ENCODE data around the gene CLDN6. TPM values are rescaled to one million over a fixed set of nuclear protein-coding genes. Genes with fewer than 3 reads are reported as not detected.

The CLDN6 gene
- total and polyA plus RNA-seq, 9 of the 15 experiments (the other 6 are each of a cell fraction or from before 2014, with no cell fraction given) = 0.22 to 0.75 (median 0.38) TPM; not detected in 3

DNA sequence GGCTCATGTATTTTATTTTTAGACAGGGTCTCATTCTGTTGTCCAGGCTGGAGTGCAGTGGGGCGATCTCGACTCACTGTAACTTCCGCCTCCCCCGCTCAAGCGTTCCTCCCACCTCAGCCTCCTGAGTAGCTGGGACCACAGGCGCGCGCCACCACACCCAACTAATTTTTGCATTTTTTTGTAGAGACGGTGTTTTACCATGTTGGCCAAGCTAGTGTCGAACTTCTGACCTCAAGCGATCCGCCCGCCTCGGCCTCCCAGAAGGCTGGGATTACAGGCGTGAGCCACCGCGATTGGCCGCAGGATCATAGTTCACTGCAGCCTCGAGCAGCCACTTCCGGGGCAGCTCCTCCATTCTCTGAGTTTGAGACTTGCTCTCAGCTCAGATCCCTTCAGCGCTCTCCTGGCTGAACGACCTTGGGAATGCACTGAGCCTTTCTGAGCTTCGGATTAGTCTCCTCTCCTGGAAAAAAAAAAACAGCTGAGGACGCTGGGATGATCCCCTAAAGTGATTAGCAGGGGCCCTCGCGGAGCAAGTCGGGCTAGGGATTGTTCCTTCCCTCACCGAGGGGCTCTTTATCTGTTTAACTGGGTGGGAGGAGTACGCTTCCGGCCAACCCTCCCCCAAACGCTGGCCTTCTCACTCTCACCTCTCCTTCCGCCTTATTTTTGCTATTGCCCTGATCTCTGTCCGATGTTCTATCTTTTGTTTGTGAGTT lies 36.6 kb downstream of the CLDN6 start (continued):
- TF ChIP-seq ATF7 (IDR thresholded peaks at IDR 0.05) (0 out of 2 replicates have a peak, but pooled peaks have one; percentile 23), SMAD3 (CRISPR knock-in tag; conservative IDR thresholded peaks at IDR 0.05) (no peak), RBM34 (IDR thresholded peaks at IDR 0.05; ENCODE audit: borderline replicate concordance, insufficient read depth, low read length) (no peak), HDAC2 (IDR thresholded peaks at IDR 0.05) (peak; percentile 24; the same call in 1 of the 2 replicates), NFE2 (IDR thresholded peaks at IDR 0.05; ENCODE audit: low read depth) (no peak), ZFP30 (CRISPR knock-in tag; IDR thresholded peaks at IDR 0.05; ENCODE audit: borderline replicate concordance) (no peak), ZNF347 (CRISPR knock-in tag; IDR thresholded peaks at IDR 0.05; ENCODE audit: low read depth) (no peak), MCM7 (IDR thresholded peaks at IDR 0.05) (no peak), BCL6 (CRISPR knock-in tag; IDR thresholded peaks at IDR 0.05) (no peak), ZNF436 (CRISPR knock-in tag; IDR thresholded peaks at IDR 0.05) (no peak), JUN (IDR thresholded peaks at IDR 0.05; ENCODE audit: borderline replicate concordance, low read depth, low read length) (no peak), JUN (CRISPR knock-in tag; IDR thresholded peaks at IDR 0.05; ENCODE audit: borderline replicate concordance) (peak; percentile 50; the same call in 1 of the 2 replicates), STAG1 (CRISPR knock-in tag; IDR thresholded peaks at IDR 0.05; ENCODE audit: borderline replicate concordance) (no peak)
- TF ChIP-seq, protein P1, sequence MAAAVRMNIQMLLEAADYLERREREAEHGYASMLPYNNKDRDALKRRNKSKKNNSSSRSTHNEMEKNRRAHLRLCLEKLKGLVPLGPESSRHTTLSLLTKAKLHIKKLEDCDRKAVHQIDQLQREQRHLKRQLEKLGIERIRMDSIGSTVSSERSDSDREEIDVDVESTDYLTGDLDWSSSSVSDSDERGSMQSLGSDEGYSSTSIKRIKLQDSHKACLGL (CRISPR knock-in tag; IDR thresholded peaks at IDR 0.05; ENCODE audit: borderline replicate concordance, poor library complexity, severe bottlenecking) = no peak
- TF ChIP-seq, protein P2, sequence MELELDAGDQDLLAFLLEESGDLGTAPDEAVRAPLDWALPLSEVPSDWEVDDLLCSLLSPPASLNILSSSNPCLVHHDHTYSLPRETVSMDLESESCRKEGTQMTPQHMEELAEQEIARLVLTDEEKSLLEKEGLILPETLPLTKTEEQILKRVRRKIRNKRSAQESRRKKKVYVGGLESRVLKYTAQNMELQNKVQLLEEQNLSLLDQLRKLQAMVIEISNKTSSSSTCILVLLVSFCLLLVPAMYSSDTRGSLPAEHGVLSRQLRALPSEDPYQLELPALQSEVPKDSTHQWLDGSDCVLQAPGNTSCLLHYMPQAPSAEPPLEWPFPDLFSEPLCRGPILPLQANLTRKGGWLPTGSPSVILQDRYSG (tag; conservative IDR thresholded peaks at IDR 0.05; ENCODE audit: low read depth) = no peak
- TF ChIP-seq, protein P3, sequence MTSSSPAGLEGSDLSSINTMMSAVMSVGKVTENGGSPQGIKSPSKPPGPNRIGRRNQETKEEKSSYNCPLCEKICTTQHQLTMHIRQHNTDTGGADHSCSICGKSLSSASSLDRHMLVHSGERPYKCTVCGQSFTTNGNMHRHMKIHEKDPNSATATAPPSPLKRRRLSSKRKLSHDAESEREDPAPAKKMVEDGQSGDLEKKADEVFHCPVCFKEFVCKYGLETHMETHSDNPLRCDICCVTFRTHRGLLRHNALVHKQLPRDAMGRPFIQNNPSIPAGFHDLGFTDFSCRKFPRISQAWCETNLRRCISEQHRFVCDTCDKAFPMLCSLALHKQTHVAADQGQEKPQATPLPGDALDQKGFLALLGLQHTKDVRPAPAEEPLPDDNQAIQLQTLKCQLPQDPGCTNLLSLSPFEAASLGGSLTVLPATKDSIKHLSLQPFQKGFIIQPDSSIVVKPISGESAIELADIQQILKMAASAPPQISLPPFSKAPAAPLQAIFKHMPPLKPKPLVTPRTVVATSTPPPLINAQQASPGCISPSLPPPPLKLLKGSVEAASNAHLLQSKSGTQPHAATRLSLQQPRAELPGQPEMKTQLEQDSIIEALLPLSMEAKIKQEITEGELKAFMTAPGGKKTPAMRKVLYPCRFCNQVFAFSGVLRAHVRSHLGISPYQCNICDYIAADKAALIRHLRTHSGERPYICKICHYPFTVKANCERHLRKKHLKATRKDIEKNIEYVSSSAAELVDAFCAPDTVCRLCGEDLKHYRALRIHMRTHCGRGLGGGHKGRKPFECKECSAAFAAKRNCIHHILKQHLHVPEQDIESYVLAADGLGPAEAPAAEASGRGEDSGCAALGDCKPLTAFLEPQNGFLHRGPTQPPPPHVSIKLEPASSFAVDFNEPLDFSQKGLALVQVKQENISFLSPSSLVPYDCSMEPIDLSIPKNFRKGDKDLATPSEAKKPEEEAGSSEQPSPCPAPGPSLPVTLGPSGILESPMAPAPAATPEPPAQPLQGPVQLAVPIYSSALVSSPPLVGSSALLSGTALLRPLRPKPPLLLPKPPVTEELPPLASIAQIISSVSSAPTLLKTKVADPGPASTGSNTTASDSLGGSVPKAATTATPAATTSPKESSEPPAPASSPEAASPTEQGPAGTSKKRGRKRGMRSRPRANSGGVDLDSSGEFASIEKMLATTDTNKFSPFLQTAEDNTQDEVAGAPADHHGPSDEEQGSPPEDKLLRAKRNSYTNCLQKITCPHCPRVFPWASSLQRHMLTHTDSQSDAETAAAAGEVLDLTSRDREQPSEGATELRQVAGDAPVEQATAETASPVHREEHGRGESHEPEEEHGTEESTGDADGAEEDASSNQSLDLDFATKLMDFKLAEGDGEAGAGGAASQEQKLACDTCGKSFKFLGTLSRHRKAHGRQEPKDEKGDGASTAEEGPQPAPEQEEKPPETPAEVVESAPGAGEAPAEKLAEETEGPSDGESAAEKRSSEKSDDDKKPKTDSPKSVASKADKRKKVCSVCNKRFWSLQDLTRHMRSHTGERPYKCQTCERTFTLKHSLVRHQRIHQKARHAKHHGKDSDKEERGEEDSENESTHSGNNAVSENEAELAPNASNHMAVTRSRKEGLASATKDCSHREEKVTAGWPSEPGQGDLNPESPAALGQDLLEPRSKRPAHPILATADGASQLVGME (CRISPR knock-in tag; IDR thresholded peaks at IDR 0.05) = no peak
- TF ChIP-seq, protein P4, sequence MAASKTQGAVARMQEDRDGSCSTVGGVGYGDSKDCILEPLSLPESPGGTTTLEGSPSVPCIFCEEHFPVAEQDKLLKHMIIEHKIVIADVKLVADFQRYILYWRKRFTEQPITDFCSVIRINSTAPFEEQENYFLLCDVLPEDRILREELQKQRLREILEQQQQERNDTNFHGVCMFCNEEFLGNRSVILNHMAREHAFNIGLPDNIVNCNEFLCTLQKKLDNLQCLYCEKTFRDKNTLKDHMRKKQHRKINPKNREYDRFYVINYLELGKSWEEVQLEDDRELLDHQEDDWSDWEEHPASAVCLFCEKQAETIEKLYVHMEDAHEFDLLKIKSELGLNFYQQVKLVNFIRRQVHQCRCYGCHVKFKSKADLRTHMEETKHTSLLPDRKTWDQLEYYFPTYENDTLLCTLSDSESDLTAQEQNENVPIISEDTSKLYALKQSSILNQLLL (CRISPR knock-in tag; IDR thresholded peaks at IDR 0.05; ENCODE audit: borderline replicate concordance) = no peak
- TF ChIP-seq, protein P5, sequence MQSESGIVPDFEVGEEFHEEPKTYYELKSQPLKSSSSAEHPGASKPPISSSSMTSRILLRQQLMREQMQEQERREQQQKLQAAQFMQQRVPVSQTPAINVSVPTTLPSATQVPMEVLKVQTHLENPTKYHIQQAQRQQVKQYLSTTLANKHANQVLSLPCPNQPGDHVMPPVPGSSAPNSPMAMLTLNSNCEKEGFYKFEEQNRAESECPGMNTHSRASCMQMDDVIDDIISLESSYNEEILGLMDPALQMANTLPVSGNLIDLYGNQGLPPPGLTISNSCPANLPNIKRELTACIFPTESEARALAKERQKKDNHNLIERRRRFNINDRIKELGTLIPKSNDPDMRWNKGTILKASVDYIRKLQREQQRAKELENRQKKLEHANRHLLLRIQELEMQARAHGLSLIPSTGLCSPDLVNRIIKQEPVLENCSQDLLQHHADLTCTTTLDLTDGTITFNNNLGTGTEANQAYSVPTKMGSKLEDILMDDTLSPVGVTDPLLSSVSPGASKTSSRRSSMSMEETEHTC (IDR thresholded peaks at IDR 0.05) = no peak

All from K562 (cell line).